Neuronal stem cell (in vitro differentiated cells): ENCODE measurements around the gene SYNE1.

Experiments used
- DNase-seq: peaks from one replicate; pipeline ENCODE4 v3.0.0-alpha.2; 2013; ENCODE audit warnings: low spot score
- H2AFZ ChIP-seq: one replicate; pipeline ENCODE4 v1.6.1; 2013; ENCODE audit warnings: mild to moderate bottlenecking, low read length, inconsistent platforms
- H2AK5ac ChIP-seq: 2 replicates; pipeline ENCODE4 v1.6.1; 2013; ENCODE audit warnings: low read depth, mild to moderate bottlenecking, inconsistent platforms, low read length, moderate library complexity, mixed read lengths
- H2BK120ac ChIP-seq: 2 replicates; pipeline ENCODE4 v1.6.1; 2013; ENCODE audit warnings: low read depth, mild to moderate bottlenecking, inconsistent platforms, low read length, moderate library complexity, mixed read lengths
- H2BK12ac ChIP-seq: one replicate; pipeline ENCODE4 v1.6.1; 2013; ENCODE audit warnings: low read length, inconsistent platforms
- H2BK15ac ChIP-seq: 2 replicates; pipeline ENCODE4 v1.6.1; 2013; ENCODE audit warnings: mild to moderate bottlenecking, low read length, inconsistent platforms, mixed read lengths
- H2BK5ac ChIP-seq: one replicate; pipeline ENCODE4 v1.6.1; 2013; ENCODE audit warnings: inconsistent platforms, mild to moderate bottlenecking, low read length, moderate library complexity
- H3K14ac ChIP-seq: one replicate; pipeline ENCODE4 v1.6.1; 2013; ENCODE audit warnings: low read length, inconsistent platforms
- H3K18ac ChIP-seq: 2 replicates; pipeline ENCODE4 v1.6.1; 2013; ENCODE audit warnings: low read length, inconsistent platforms
- H3K23ac ChIP-seq: 2 replicates; pipeline ENCODE4 v1.6.1; 2013; ENCODE audit warnings: low read depth, mild to moderate bottlenecking, mixed read lengths, low read length, inconsistent platforms; ENCODE audit not compliant: poor library complexity
- H3K27ac ChIP-seq: replicated peaks from 3 replicates; pipeline ENCODE4 v1.5.1; 2013; ENCODE audit warnings: low read length, inconsistent platforms
- H3K27me3 ChIP-seq, 3 experiments: 2 replicates each; pipeline ENCODE4 v1.6.1; 2013; ENCODE audit warnings: low read length in 3 of 3, mild to moderate bottlenecking in 2 of 3, inconsistent platforms in 1 of 3, low read depth in 1 of 3, mixed read lengths in 1 of 3, moderate library complexity in 1 of 3; ENCODE audit not compliant: control insufficient read depth in 3 of 3, insufficient read depth in 3 of 3
- H3K36me3 ChIP-seq, 2 donors: replicated peaks in 1 of 2; 2 replicates each; pipeline ENCODE4 v1.6.1; 2013; ENCODE audit warnings: low read length in 2 of 2; ENCODE audit not compliant: control insufficient read depth in 2 of 2, insufficient read depth in 2 of 2
- H3K4ac ChIP-seq: 2 replicates; pipeline ENCODE4 v1.6.1; 2013; ENCODE audit warnings: inconsistent platforms, mild to moderate bottlenecking, low read length, moderate library complexity
- H3K4me1 ChIP-seq, 2 donors: 1 replicate in 1 of 2; 2 replicates in 1 of 2; pipeline ENCODE4 v1.6.1; 2013; ENCODE audit warnings: low read length in 2 of 2, low read depth in 1 of 2; ENCODE audit not compliant: control insufficient read depth in 2 of 2, insufficient read depth in 1 of 2
- H3K4me2 ChIP-seq: one replicate; pipeline ENCODE4 v1.6.1; 2013; ENCODE audit warnings: mild to moderate bottlenecking, low read length, inconsistent platforms; ENCODE audit not compliant: insufficient read depth, poor library complexity, severe bottlenecking
- H3K4me3 ChIP-seq, 2 donors: 2 replicates each; pipeline ENCODE4 v1.5.1; 2013; ENCODE audit warnings: low read length in 2 of 2, mild to moderate bottlenecking in 2 of 2, inconsistent platforms in 1 of 2, moderate library complexity in 1 of 2
- H3K79me1 ChIP-seq: one replicate; pipeline ENCODE4 v1.6.1; 2013; ENCODE audit warnings: low read depth, mild to moderate bottlenecking, inconsistent platforms, low read length, moderate library complexity
- H3K9ac ChIP-seq: one replicate; pipeline ENCODE4 v1.6.1; 2013; ENCODE audit warnings: mild to moderate bottlenecking, low read depth, low read length, inconsistent platforms; ENCODE audit not compliant: poor library complexity
- H3K9me3 ChIP-seq, 2 donors: replicated peaks in 1 of 2; 2 replicates each; pipeline versions ENCODE3 to v1.6.1; 2013; ENCODE audit warnings: low read length in 2 of 2, mild to moderate bottlenecking in 2 of 2, inconsistent platforms in 1 of 2, low read depth in 1 of 2, mixed read lengths in 1 of 2, moderate library complexity in 1 of 2; ENCODE audit not compliant: control insufficient read depth in 2 of 2, insufficient read depth in 1 of 2
- H4K8ac ChIP-seq: one replicate; pipeline ENCODE4 v1.6.1; 2013; ENCODE audit warnings: low read depth, mild to moderate bottlenecking, inconsistent platforms, low read length, moderate library complexity
- H4K91ac ChIP-seq: one replicate; pipeline ENCODE4 v1.6.1; 2013; ENCODE audit warnings: low read length, low read depth, mild to moderate bottlenecking, inconsistent platforms; ENCODE audit not compliant: poor library complexity
- WGBS, 2 donors: extraction: QIAGEN DNeasy Blood & Tissue Kit; methylation state at CpG; one replicate each; pipeline ENCODE4 v1.1.7; 2013; ENCODE audit warnings: missing lambda C conversion rate in 2 of 2, mixed read lengths in 1 of 2; ENCODE audit not compliant: insufficient read length in 2 of 2, insufficient replicate concordance in 1 of 2; ENCODE audit errors: extremely low coverage in 2 of 2; 5-methylcytosine and 5-hydroxymethylcytosine counted together

Gene SYNE1

DNA sequence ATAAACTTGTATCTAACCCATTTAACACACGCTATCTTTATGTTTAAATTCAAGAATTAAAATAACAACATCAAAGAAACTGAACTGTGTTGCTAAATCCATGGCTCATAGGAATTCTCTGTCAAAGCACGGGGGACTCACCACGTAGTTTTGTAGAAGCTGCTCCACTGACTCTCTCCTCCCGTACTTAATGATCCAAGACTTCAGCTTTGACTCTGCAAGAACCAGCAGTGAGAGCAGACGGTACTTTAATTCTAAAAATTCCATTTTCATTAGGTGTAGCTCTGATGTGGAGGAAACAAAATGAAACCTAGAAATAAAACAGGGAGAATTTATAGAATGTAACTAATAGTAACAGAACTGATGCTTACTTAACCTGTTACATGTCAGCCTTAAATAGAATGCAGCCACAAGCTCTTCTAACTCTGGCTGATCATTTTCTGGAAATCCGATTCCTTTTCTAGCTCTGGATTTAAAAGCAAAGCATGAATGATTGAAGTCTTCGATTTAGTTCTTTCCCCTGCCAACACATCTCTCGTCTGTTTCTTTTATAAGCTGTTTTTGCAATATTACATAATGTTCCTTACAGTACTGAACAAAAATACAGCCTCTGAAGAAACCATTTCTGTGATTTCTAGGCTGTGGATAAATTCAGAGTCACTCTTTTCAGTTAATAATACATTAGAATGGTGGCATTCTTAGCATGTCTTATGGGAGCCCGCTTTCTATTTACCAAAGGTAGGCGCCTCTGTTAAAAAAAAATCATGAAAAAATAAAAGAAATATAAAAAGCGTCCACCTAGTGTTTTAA, 165.5 kb downstream of the SYNE1 start:
- Histone ChIP-seq H2BK120ac (no peak overlapping the region), H4K8ac (no peak overlapping the region), H3K18ac (no peak overlapping the region), H3K14ac (no peak overlapping the region), H3K36me3 (no peaks in the 10 kb centered on the region), H3K9ac (no peak overlapping the region), H2AK5ac (no peak overlapping the region), H2BK15ac (no peak overlapping the region), H3K4me3 (no peak overlapping the region), H3K23ac (no peak overlapping the region), H2AFZ (no peak overlapping the region), H3K27ac (no peak overlapping the region), H3K9me3 (no peaks in the 10 kb centered on the region), H3K4me1 (no peaks in the 10 kb centered on the region), H3K27me3 (no peaks in the 10 kb centered on the region), H3K79me1 (no peaks in the 10 kb centered on the region), H3K4ac (no peak overlapping the region), H4K91ac (no peak overlapping the region), H3K4me2 (no peak overlapping the region), H2BK5ac (no peak overlapping the region), H2BK12ac (no peak overlapping the region)
- no CpG with 5 or more reads among the region's 11 CpGs for WGBS, 2 donors
- no peak for DNase-seq

DNA sequence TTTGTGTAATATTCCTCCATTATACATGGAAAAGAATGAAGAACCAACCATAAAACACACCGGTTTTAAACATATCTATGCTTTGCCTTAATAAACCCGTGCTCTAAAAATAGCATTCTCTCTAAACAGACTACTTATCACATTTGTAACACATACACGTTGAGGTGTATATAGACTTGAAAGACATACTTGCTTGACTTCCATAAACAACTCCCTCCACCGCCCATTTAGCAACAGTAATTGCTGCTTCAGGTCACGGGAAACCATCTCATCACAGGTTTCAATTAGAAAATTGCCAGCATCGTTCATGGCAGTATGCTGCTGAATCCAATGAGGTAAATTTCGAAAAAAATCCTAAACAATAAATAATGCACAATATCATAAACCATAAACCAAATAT, 174.0 kb downstream of the SYNE1 start:
- Histone ChIP-seq H2BK5ac (no peak overlapping the region), H3K36me3 (no peaks in the 10 kb centered on the region), H3K18ac (no peak overlapping the region), H3K14ac (no peak overlapping the region), H3K4ac (no peak overlapping the region), H2BK12ac (no peak overlapping the region), H3K9ac (no peak overlapping the region), H3K9me3 (no peaks in the 10 kb centered on the region), H3K4me3 (no peak overlapping the region), H2BK120ac (no peak overlapping the region), H2AK5ac (no peak overlapping the region), H3K4me1 (peaks cover 0 to 2% of the 10 kb centered on the region in 2 donors), H2BK15ac (no peak overlapping the region), H3K4me2 (no peak overlapping the region), H4K8ac (no peak overlapping the region), H2AFZ (no peak overlapping the region), H4K91ac (no peak overlapping the region), H3K27me3 (no peaks in the 10 kb centered on the region), H3K79me1 (no peaks in the 10 kb centered on the region), H3K23ac (no peak overlapping the region), H3K27ac (no peak overlapping the region)
- WGBS, 2 donors: no CpG with 5 or more reads among the region's 7 CpGs
- DNase-seq: no peak

DNA sequence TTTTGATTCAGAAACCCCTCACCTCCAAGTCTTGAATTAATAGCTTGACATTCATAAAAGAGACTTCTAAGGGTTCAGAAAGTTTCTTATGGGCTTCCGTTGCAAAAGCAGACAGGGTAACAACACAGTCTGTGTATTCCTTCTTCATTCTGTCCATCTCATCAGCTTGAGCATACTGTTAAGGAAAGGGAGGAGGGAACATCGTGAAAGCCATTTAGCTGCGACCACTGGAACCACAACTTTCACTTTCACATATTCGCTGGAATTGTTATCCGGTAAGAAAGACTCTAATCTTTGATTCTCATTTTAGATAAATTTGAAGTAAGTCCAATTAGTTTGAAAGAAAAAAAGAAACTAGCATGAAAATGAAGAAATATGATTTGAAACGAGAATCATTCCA, 174.4 kb downstream of the SYNE1 start:
- Histone ChIP-seq H2BK120ac (no peak overlapping the region), H3K14ac (no peak overlapping the region), H3K27ac (no peak overlapping the region), H3K4me1 (peaks cover 0 to 2% of the 10 kb centered on the region in 2 donors), H2BK15ac (no peak overlapping the region), H2AFZ (peak overlapping the region; percentile 21), H3K27me3 (no peaks in the 10 kb centered on the region), H3K4me3 (no peak overlapping the region), H4K8ac (no peak overlapping the region), H3K9ac (no peak overlapping the region), H3K79me1 (no peaks in the 10 kb centered on the region), H3K9me3 (no peaks in the 10 kb centered on the region), H3K4me2 (no peak overlapping the region), H3K4ac (no peak overlapping the region), H3K36me3 (no peaks in the 10 kb centered on the region), H2AK5ac (no peak overlapping the region), H4K91ac (no peak overlapping the region), H3K18ac (no peak overlapping the region), H3K23ac (no peak overlapping the region), H2BK12ac (no peak overlapping the region), H2BK5ac (no peak overlapping the region)
- no CpG with 5 or more reads among the region's 6 CpGs for WGBS, 2 donors
- no peak for DNase-seq

DNA sequence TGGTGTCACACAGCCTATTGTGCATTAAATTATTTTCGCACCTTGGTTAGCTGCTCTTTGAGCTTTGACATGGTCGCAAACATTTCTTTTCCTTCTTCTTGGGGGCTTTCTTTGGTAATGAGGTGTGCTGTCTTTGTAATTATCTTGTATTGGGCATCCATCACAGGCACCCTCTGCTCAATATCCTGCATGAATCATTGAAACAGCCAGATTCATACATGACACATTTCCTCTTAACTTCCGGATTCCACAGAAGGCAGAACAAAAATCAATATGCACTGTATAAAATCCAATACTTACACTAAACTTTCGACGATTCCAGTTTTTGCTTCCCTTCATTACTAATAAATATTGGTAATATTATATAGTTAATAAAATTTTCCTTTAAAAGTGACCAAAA, 175.6 kb downstream of the SYNE1 start:
- H2BK5ac ChIP-seq: no peak overlapping the region
- no peak overlapping the region for H3K4ac ChIP-seq
- H3K27me3 ChIP-seq: no peaks in the 10 kb centered on the region
- H3K9ac ChIP-seq: no peak overlapping the region
- no peak overlapping the region for H2BK120ac ChIP-seq
- H2AK5ac ChIP-seq: no peak overlapping the region
- WGBS, 2 donors: no CpG with 5 or more reads among the region's 5 CpGs
- H3K4me1 ChIP-seq: peaks cover 0 to 2% of the 10 kb centered on the region in 2 donors
- no peak for DNase-seq
- H2BK12ac ChIP-seq: no peak overlapping the region
- no peak overlapping the region for H2BK15ac ChIP-seq
- no peaks in the 10 kb centered on the region for H3K36me3 ChIP-seq
- H3K23ac ChIP-seq: no peak overlapping the region
- H3K4me2 ChIP-seq: no peak overlapping the region
- no peak overlapping the region for H4K91ac ChIP-seq
- H3K18ac ChIP-seq: no peak overlapping the region
- H3K4me3 ChIP-seq: no peak overlapping the region
- no peaks in the 10 kb centered on the region for H3K79me1 ChIP-seq
- no peaks in the 10 kb centered on the region for H3K9me3 ChIP-seq
- H2AFZ ChIP-seq: no peak overlapping the region
- no peak overlapping the region for H3K27ac ChIP-seq
- H4K8ac ChIP-seq: no peak overlapping the region
- H3K14ac ChIP-seq: no peak overlapping the region
